Fibroblast of villous mesenchyme (primary cell): ENCODE measurements around the gene ADAMTS17. TPM values are rescaled to one million over a fixed set of nuclear protein-coding genes. Genes with fewer than 3 reads are reported as not detected.

Experiments
- DNase-seq: peaks from one replicate; pipeline ENCODE4 v3.0.0-alpha.2; 2010; ENCODE audit warnings: low read depth
- H3K4me3 ChIP-seq: 2 replicates; pipeline ENCODE4 v1.5.1; 2011; ENCODE audit warnings: low read depth, mild to moderate bottlenecking, low read length
- total RNA-seq: library from RNA; depleted of rRNA; stranded (reverse); fragments of >200 nt; gene quantifications from 2 replicates; pipeline ENCODE4 v1.2.3, GENCODE V29; 2012
- TF ChIP-seq, protein P1 (sequence below): IDR thresholded peaks from 2 replicates; pipeline ENCODE4 v1.5.1; 2012; ENCODE audit warnings: low read depth, mild to moderate bottlenecking, low read length; ENCODE audit not compliant: insufficient read depth

ADAMTS17 gene
- total RNA-seq, 1 donor: under 0.01 TPM

- no peak for DNase-seq
- TF ChIP-seq, protein P1, sequence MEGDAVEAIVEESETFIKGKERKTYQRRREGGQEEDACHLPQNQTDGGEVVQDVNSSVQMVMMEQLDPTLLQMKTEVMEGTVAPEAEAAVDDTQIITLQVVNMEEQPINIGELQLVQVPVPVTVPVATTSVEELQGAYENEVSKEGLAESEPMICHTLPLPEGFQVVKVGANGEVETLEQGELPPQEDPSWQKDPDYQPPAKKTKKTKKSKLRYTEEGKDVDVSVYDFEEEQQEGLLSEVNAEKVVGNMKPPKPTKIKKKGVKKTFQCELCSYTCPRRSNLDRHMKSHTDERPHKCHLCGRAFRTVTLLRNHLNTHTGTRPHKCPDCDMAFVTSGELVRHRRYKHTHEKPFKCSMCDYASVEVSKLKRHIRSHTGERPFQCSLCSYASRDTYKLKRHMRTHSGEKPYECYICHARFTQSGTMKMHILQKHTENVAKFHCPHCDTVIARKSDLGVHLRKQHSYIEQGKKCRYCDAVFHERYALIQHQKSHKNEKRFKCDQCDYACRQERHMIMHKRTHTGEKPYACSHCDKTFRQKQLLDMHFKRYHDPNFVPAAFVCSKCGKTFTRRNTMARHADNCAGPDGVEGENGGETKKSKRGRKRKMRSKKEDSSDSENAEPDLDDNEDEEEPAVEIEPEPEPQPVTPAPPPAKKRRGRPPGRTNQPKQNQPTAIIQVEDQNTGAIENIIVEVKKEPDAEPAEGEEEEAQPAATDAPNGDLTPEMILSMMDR: no peak
- no peak overlapping the region for H3K4me3 ChIP-seq
Measured at GRCh38 chr15:99984491-99985243, 357.1 kb downstream of the ADAMTS17 start.

GRCh38 chr15:99983886-99984286 is 357.9 kb downstream of the ADAMTS17 start:
- no peak overlapping the region for H3K4me3 ChIP-seq
- TF ChIP-seq, protein P1: no peak
- no peak for DNase-seq

DNA sequence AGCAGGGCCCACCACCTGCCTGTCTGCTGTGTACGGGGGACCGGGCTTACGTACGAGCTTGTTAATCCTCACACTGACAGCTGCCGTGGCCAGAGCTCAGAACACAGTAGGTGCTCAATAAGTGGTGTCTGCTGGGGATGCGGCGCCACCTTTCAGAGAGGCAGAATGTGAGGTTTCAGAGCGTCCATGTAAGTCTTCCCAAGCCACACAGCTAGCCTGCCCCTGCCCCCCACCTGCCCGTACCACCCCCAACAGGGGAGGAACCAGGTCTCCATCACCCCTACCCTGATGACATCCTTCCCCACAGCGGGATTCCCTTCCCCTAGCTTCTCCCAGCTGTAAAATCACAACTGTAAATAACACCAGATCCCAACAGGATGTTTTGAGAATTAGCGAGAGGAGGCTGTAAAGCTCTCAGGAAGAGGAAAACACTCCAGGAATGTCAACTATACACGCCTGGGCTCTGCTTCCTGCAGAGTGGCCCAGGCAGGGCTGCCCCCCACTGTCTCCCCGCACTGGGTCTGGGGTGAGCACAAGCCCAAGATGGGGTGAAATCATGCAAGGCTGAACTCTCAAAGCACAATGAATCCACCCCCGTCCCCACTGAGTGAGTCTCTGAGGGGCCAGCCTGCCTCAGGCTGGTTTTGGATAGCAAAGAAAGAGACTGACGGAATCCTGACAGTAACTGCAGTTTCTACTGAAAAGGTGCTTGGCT is 358.4 kb downstream of the ADAMTS17 start:
- H3K4me3 ChIP-seq: no peak overlapping the region
- TF ChIP-seq, protein P1: no peak
- DNase-seq: peak; percentile 55

GRCh38 chr15:99982662-99983061 is 359.1 kb downstream of the ADAMTS17 start:
- no peak for DNase-seq
- TF ChIP-seq, protein P1: no peak
- H3K4me3 ChIP-seq: no peak overlapping the region

DNA sequence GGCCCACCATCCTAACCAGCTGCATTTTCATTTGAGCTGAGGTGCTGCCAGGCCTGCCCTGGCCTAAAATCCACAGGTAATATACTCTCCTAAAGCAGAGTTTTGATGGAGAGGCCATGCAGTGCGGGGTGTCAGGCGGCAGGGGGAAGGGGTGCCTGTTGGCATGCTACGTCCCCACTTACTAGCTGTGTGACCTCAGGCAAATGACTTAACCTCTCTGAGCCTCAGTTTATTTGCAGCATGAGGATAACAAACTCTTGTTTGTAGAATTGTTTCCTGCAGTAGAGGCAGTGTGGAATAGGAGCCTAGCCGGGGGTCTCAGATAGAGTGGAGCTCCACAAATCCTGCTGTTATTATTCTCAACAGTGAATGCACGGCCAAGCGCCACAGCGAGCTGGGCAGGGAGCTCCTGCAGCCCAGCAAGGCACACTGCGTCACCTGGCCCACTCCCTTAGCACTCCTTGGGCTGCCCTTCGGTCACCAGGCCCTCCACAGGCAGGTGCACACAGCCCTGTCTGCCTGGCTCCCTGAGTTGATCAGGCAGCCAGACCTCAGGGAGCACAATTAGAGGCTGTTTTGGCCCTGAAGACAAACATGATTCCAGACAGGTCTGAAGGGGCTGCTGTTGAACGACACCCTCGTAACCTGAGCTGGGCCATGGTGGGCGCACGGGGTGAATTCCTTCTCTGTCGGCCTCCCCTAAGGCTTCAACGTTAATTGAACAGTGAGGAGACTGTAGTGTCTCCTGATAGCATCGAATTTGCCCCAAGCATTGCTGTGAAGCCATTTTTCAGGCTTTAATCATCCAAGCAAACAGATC is 359.7 kb downstream of the ADAMTS17 start:
- no peak for DNase-seq
- H3K4me3 ChIP-seq: no peak overlapping the region
- TF ChIP-seq, protein P1: no peak

DNA sequence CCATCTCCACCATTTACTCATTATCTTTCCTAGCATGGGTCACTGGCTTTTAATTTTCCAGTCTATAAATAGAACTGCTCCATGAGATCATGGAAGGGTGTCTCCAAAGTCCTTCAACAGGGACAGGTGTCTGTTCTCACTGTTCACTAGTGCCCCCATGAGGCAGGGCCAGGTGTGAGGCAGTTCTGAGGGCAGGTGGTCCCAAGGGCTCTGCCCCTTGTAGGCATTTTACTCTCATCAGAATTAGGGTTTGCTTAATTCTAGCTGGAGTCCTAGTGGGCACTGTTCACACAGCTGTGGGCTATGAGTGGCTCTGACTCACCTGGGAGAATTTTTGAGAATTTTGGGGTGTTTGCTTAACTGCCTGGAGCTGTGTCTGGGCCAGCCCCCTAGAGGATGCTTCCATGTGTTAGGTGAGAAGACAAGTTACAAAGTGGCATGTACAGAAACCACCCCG is 360.6 kb downstream of the ADAMTS17 start:
- DNase-seq: no peak
- TF ChIP-seq, protein P1: no peak
- H3K4me3 ChIP-seq: no peak overlapping the region
